Caco-2 (cell line): ENCODE results near the gene MID1. TPM values are rescaled to one million over a fixed set of nuclear protein-coding genes. Genes with fewer than 3 reads are reported as not detected.

Source experiments
- BruUV-seq: library from RNA; stranded (reverse); fragments of 400-500 nt; replicated peaks from 2 replicates; lab custom pipeline; 2021; lab: Mats Ljungman, UMichigan
- CTCF ChIA-PET: fragments of 300-600 bp; sonication (Branson Sonifier 250); formaldehyde crosslinking; loops from one replicate; lab custom pipeline; 2022; ENCODE audit warnings: antibody characterized with exemption; lab: Charles Lee
- POLR2A ChIA-PET: fragments of 300-600 bp; sonication (Branson Sonifier 250); formaldehyde crosslinking; loops from one replicate; lab custom pipeline; 2022; ENCODE audit warnings: antibody characterized with exemption; lab: Charles Lee
- DNase-seq, 2 experiments: peaks; one replicate each; pipeline versions ENCODE4 v3.0.0 to v3.0.0-alpha.2; 2020 to 2022
- H3K27me3 ChIP-seq: replicated peaks from 2 replicates; pipeline ENCODE4 v1.6.0; 2011; ENCODE audit warnings: low read length; ENCODE audit not compliant: control insufficient read depth, insufficient read depth
- H3K36me3 ChIP-seq: 2 replicates; pipeline ENCODE4 v1.5.1; 2011; ENCODE audit warnings: low read length; ENCODE audit not compliant: control insufficient read depth, insufficient read depth
- H3K4me1 ChIP-seq: fragments of 250-450 bp; sonication (Bioruptor Pico); 2 replicates; pipeline ENCODE4 v1.5.1; 2020; ENCODE audit warnings: mild to moderate bottlenecking
- H3K4me3 ChIP-seq: 2 replicates; pipeline ENCODE4 v1.5.1; 2011; ENCODE audit warnings: low read depth, mild to moderate bottlenecking, control low read depth, low read length
- H3K9me3 ChIP-seq: fragments of 250-450 bp; sonication (Bioruptor Pico); 2 replicates; pipeline ENCODE4 v1.5.1; 2020; ENCODE audit warnings: mild to moderate bottlenecking, moderate library complexity
- H3K27ac Mint-ChIP-seq: one replicate; pipeline ENCODE4 v1.8.0; 2022; ENCODE audit warnings: mixed read lengths; ENCODE audit not compliant: unreplicated experiment
- H3K27me3 Mint-ChIP-seq: one replicate; pipeline ENCODE4 v1.8.0; 2022; ENCODE audit warnings: mixed read lengths; ENCODE audit not compliant: insufficient read depth, unreplicated experiment
- H3K36me3 Mint-ChIP-seq: one replicate; pipeline ENCODE4 v1.8.0; 2022; ENCODE audit warnings: mild to moderate bottlenecking, mixed read lengths; ENCODE audit not compliant: insufficient read depth, unreplicated experiment
- H3K4me1 Mint-ChIP-seq: one replicate; pipeline ENCODE4 v1.8.0; 2022; ENCODE audit warnings: low read depth, mixed read lengths; ENCODE audit not compliant: unreplicated experiment
- H3K4me3 Mint-ChIP-seq: one replicate; pipeline ENCODE4 v1.8.0; 2022; ENCODE audit warnings: mild to moderate bottlenecking, moderate library complexity, mixed read lengths; ENCODE audit not compliant: unreplicated experiment
- H3K9me3 Mint-ChIP-seq: one replicate; pipeline ENCODE4 v1.8.0; 2022; ENCODE audit warnings: mixed read lengths; ENCODE audit not compliant: unreplicated experiment
- intact Hi-C: fragments of 100-400 bp; cut with micrococcal nuclease; formaldehyde crosslinking; loops from one replicate; pipeline ENCODE4 v1.10.0; 2022; ENCODE audit not compliant: unreplicated experiment
- total RNA-seq: library from RNA; stranded (reverse); gene quantifications from 2 replicates; pipeline ENCODE4 v1.2.3, GENCODE V29; 2022
- TF ChIP-seq, protein P1 (sequence below), 2 experiments: fragments of 200-600 bp in 1 of 2; IDR thresholded peaks; 1 replicate in 1 of 2; 2 replicates in 1 of 2; pipeline versions ENCODE4 v1.5.1 to v1.8.0; 2011 to 2022; ENCODE audit warnings: antibody characterized with exemption in 1 of 2, control low read depth in 1 of 2, inconsistent platforms in 1 of 2, low read depth in 1 of 2, low read length in 1 of 2, mild to moderate bottlenecking in 1 of 2, moderate library complexity in 1 of 2; ENCODE audit not compliant: insufficient read depth in 1 of 2, severe bottlenecking in 1 of 2, unreplicated experiment in 1 of 2

Gene MID1
- total RNA-seq, 1 experiment from 2014 or later, result 61.3 TPM

DNA sequence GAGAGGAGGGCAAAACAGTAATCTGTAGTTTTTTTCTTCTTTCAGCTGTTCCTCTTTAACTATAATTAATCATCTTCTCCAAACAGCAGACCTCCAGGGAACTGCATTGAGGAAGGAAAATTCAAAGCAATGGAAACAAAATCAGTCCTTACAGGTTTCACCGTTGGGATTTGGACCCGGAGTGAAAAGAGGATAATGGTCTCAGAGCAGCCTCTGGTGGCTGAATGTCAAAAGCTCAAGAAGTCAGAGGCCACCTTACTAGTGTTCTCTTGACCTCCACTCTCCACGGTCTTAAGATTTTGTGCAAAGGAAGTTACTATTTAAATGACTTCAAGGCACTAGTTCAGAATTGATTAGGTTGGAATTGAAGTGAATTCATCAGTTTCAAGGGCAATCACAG lies 16.0 kb upstream of the MID1 start:
- Histone ChIP-seq H3K27me3 (no peaks in the 10 kb centered on the region), H3K9me3 (no peaks in the 10 kb centered on the region), H3K4me3 (no peak overlapping the region), H3K4me1 (peaks cover 8% of the 10 kb centered on the region), H3K36me3 (no peaks in the 10 kb centered on the region)
- TF ChIP-seq, protein P1, sequence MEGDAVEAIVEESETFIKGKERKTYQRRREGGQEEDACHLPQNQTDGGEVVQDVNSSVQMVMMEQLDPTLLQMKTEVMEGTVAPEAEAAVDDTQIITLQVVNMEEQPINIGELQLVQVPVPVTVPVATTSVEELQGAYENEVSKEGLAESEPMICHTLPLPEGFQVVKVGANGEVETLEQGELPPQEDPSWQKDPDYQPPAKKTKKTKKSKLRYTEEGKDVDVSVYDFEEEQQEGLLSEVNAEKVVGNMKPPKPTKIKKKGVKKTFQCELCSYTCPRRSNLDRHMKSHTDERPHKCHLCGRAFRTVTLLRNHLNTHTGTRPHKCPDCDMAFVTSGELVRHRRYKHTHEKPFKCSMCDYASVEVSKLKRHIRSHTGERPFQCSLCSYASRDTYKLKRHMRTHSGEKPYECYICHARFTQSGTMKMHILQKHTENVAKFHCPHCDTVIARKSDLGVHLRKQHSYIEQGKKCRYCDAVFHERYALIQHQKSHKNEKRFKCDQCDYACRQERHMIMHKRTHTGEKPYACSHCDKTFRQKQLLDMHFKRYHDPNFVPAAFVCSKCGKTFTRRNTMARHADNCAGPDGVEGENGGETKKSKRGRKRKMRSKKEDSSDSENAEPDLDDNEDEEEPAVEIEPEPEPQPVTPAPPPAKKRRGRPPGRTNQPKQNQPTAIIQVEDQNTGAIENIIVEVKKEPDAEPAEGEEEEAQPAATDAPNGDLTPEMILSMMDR (IDR thresholded peaks at IDR 0.05; ENCODE audit: insufficient read depth in 1 of 2, low read depth in 1 of 2, low read length in 1 of 2, severe bottlenecking in 1 of 2, unreplicated experiment in 1 of 2), result peak; percentile 39 to 59
- no peaks in the 10 kb centered on the region for H3K27me3 Mint-ChIP-seq
- H3K4me1 Mint-ChIP-seq, result no peaks in the 10 kb centered on the region
- DNase-seq, result peak in 1 of 2 experiments; percentile 51
- ChIA-PET CTCF (interaction anchor here (0.6 to 0.7 kb wide), 2 partner anchors 38 to 447 kb away, joined by 3 to 4 read pairs; no protein-coding TSS in a partner anchor), POLR2A (interaction anchor here (0.6 kb wide), 1 partner anchor 1122 kb away, joined by 3 read pairs; no protein-coding TSS in a partner anchor)
- intact Hi-C loops, result loop anchor here (1.0 to 2.0 kb wide), 4 partner anchors 16 to 446 kb away; partner anchors contain the start of gene MID1
- H3K9me3 Mint-ChIP-seq, result no peaks in the 10 kb centered on the region
- H3K4me3 Mint-ChIP-seq, result no peak overlapping the region
- no TSS peak for BruUV-seq
- no peaks in the 10 kb centered on the region for H3K36me3 Mint-ChIP-seq
- no peak overlapping the region for H3K27ac Mint-ChIP-seq

DNA sequence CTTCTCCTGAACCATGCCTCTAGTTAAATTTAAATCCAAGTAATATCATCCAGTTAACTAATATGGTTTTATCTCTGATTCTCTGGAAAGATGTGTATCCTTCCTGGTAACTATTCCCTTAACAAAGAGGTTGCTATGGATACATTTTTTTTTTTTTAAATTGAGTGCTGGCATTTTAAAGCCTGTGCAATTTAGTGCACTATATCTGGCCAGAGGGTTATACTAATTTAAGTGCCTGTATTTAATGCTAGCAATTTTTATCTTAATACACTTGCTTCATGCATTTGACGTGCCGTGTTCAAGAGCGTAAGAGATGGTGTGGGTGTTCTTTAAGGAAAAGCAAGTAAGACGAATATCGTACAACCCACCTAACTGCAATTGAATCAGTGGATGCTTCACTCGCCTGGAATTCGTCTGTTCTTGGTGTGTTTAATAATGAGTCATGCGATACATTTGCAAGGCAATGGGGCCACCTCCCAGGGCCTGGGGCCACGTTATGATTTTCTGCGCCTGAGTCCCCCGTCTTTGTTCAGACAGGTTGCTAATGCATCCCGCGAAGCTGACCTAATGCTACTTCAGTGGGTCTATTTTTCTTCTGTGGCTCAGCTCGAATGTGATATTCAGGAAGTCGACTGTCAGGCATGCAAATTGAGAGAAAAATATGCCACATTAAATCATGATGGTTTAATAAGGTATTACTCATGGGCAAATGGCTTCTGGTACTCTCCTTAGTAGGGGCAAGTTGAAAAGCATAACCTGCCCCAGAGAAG lies 14.2 kb upstream of the MID1 start:
- ChIA-PET POLR2A (no interaction called here), CTCF (no interaction called here)
- H3K4me1 Mint-ChIP-seq, result peaks cover 11% of the 10 kb centered on the region
- Histone ChIP-seq H3K4me1 (peaks cover 8% of the 10 kb centered on the region), H3K9me3 (no peaks in the 10 kb centered on the region), H3K36me3 (no peaks in the 10 kb centered on the region), H3K27me3 (no peaks in the 10 kb centered on the region), H3K4me3 (no peak overlapping the region)
- BruUV-seq, result no TSS peak
- DNase-seq, result no peak
- no peaks in the 10 kb centered on the region for H3K9me3 Mint-ChIP-seq
- no peak overlapping the region for H3K27ac Mint-ChIP-seq
- H3K36me3 Mint-ChIP-seq, result peaks cover 6% of the 10 kb centered on the region
- H3K4me3 Mint-ChIP-seq, result no peak overlapping the region
- TF ChIP-seq, protein P1 (IDR thresholded peaks at IDR 0.05; ENCODE audit: insufficient read depth in 1 of 2, low read depth in 1 of 2, low read length in 1 of 2, severe bottlenecking in 1 of 2, unreplicated experiment in 1 of 2), result no peak
- no peaks in the 10 kb centered on the region for H3K27me3 Mint-ChIP-seq
- intact Hi-C loops, result no loop called here

DNA sequence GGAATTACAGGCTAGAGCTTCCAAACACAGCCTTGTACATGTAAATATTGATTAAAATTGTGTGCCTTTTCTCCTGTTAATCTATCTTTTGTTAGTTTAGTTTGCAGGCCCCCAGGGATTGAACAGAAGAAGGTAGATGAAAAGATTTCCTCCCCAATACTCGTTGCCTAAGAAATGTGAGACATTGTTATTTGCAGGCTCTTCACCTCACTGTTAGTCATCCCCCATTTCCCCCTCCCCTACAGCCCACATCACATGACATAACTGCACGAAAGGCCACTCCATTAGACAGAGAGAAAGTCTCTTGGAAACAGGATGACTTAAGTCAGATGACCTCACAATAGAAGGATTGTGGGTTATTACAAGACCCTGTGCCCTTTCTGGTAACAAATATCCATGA lies 13.3 kb upstream of the MID1 start:
- H3K27ac Mint-ChIP-seq, result no peak overlapping the region
- no peak overlapping the region for H3K4me3 ChIP-seq
- no peaks in the 10 kb centered on the region for H3K36me3 ChIP-seq
- ChIA-PET POLR2A (no interaction called here), CTCF (no interaction called here)
- H3K27me3 ChIP-seq, result no peaks in the 10 kb centered on the region
- H3K36me3 Mint-ChIP-seq, result peaks cover 6% of the 10 kb centered on the region
- H3K9me3 ChIP-seq, result no peaks in the 10 kb centered on the region
- BruUV-seq, result no TSS peak
- H3K4me3 Mint-ChIP-seq, result peak overlapping the region; percentile 14
- peak; percentile 32 to 52 for DNase-seq
- TF ChIP-seq, protein P1 (IDR thresholded peaks at IDR 0.05; ENCODE audit: insufficient read depth in 1 of 2, low read depth in 1 of 2, low read length in 1 of 2, severe bottlenecking in 1 of 2, unreplicated experiment in 1 of 2), result no peak
- H3K4me1 ChIP-seq, result peaks cover 8% of the 10 kb centered on the region
- H3K9me3 Mint-ChIP-seq, result no peaks in the 10 kb centered on the region
- intact Hi-C loops, result no loop called here
- H3K27me3 Mint-ChIP-seq, result no peaks in the 10 kb centered on the region
- peaks cover 11% of the 10 kb centered on the region for H3K4me1 Mint-ChIP-seq
